Tibial nerve (tissue), 4 donors: ENCODE data around the gene SRSF4. TPM values are rescaled to one million over a fixed set of nuclear protein-coding genes. Genes with fewer than 3 reads are reported as not detected.
"Not testable (repeated sequence)": the region's sequence is repeated elsewhere in the genome, so short reads cannot be mapped to it uniquely, and the experiment has no call there.

ENCODE experiments used
- DNase-seq, 2 donors: peaks; one replicate each; pipeline ENCODE4 v3.0.0-alpha.2; 2019; ENCODE audit warnings: low spot score in 2 of 2
- H3K27ac ChIP-seq, 4 donors: fragments of 200-600 bp; sonication (generic) in 3 of 4; one replicate each; pipeline ENCODE4 v1.5.1; 2017 to 2019; ENCODE audit warnings: mild to moderate bottlenecking in 1 of 4
- H3K27me3 ChIP-seq, 2 donors: fragments of 200-600 bp; sonication (generic) in 1 of 2; one replicate each; pipeline versions ENCODE4 v1.5.1 to v1.6.0; 2017 to 2019
- H3K36me3 ChIP-seq, 3 donors: fragments of 200-600 bp; sonication (generic); one replicate each; pipeline ENCODE4 v1.5.1; 2018 to 2019
- H3K4me1 ChIP-seq, 4 donors: fragments of 200-600 bp; sonication (generic) in 3 of 4; one replicate each; pipeline ENCODE4 v1.5.1; 2017 to 2019
- H3K4me3 ChIP-seq, 4 donors: fragments of 200-600 bp; sonication (generic) in 3 of 4; one replicate each; pipeline ENCODE4 v1.5.1; 2017 to 2019; ENCODE audit warnings: mild to moderate bottlenecking in 1 of 4, moderate library complexity in 1 of 4
- H3K9me3 ChIP-seq, 4 donors: fragments of 200-600 bp; sonication (generic) in 3 of 4; one replicate each; pipeline ENCODE4 v1.5.1; 2017 to 2019
- EP300 ChIP-seq, 2 donors: sonication (generic); formaldehyde crosslinking; IDR thresholded peaks; one replicate each; pipeline ENCODE4 v1.6.1; 2017; ENCODE audit warnings: antibody characterized with exemption in 2 of 2, mild to moderate bottlenecking in 1 of 2
- POLR2A ChIP-seq, 2 donors: fragments of 450-650 bp; IDR thresholded peaks; one replicate each; pipeline ENCODE4 v1.6.1; 2017; ENCODE audit warnings: antibody characterized with exemption in 2 of 2, mild to moderate bottlenecking in 2 of 2, moderate library complexity in 2 of 2
- WGBS, 2 donors: methylation state at CpG; one replicate each; pipeline ENCODE4 v1.1.5; 2018; 5-methylcytosine and 5-hydroxymethylcytosine counted together
- total RNA-seq, 4 donors: library from RNA; depleted of rRNA; stranded (reverse); fragments of >200 nt; gene quantifications; one replicate each; pipeline ENCODE4 v1.1.0, GENCODE V29; 2016
- TF ChIP-seq, protein P1 (sequence below), 5 experiments: fragments of 200-600 bp in 3 of 5; fragments of 450-650 bp in 2 of 5; sonication (generic) in 3 of 5; IDR thresholded peaks; one replicate each; pipeline ENCODE4 v1.5.1; 2016 to 2019; ENCODE audit warnings: antibody characterized with exemption in 5 of 5, mild to moderate bottlenecking in 3 of 5, moderate library complexity in 2 of 5

The SRSF4 gene
- total RNA-seq, 4 donors from 2014 or later, result 63.4 to 75.9 (median 69.1) TPM

DNA sequence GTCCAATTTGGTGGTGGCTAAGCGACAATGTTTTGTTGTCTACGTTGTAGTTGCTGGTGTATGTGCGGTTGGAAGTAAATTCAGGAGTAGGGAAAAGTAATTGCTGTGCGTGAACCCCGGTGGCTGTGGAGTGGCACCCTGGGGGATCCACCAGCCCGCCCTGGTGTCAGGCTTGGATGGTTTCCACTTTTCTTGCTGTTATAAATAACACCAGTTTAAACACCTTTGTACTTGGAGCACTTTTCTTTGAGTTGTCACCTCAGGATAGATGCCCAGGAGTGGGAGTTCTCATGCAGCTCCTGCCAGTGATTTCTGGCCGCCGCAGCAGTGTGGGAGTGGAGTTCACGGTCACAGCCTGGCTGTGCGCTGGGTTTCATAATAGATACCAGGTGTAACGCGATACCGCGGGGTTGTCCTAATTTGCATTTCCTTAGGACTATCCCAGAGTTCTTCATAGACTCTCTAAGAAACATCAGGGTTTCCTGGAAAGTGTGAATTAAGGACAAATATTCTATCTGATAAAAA is 45.2 kb downstream of the SRSF4 start:
- WGBS, 2 donors, result 59 to 62% methylated on average over 14 of the region's 14 CpGs
- no peak for DNase-seq
- no peaks in the 10 kb centered on the region for H3K36me3 ChIP-seq
- no peak overlapping the region for H3K4me3 ChIP-seq
- peaks cover 0 to 2% of the 10 kb centered on the region in 2 donors for H3K27me3 ChIP-seq
- no peak overlapping the region for H3K27ac ChIP-seq
- TF ChIP-seq POLR2A (IDR thresholded peaks at IDR 0.05) (no peak), EP300 (IDR thresholded peaks at IDR 0.05) (no peak)
- TF ChIP-seq, protein P1, sequence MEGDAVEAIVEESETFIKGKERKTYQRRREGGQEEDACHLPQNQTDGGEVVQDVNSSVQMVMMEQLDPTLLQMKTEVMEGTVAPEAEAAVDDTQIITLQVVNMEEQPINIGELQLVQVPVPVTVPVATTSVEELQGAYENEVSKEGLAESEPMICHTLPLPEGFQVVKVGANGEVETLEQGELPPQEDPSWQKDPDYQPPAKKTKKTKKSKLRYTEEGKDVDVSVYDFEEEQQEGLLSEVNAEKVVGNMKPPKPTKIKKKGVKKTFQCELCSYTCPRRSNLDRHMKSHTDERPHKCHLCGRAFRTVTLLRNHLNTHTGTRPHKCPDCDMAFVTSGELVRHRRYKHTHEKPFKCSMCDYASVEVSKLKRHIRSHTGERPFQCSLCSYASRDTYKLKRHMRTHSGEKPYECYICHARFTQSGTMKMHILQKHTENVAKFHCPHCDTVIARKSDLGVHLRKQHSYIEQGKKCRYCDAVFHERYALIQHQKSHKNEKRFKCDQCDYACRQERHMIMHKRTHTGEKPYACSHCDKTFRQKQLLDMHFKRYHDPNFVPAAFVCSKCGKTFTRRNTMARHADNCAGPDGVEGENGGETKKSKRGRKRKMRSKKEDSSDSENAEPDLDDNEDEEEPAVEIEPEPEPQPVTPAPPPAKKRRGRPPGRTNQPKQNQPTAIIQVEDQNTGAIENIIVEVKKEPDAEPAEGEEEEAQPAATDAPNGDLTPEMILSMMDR (IDR thresholded peaks at IDR 0.05), result no peak
- H3K4me1 ChIP-seq, result peaks cover 0 to 10% (median 0%) of the 10 kb centered on the region in 4 donors
- H3K9me3 ChIP-seq, result peaks cover 0 to 9% (median 0%) of the 10 kb centered on the region in 4 donors

DNA sequence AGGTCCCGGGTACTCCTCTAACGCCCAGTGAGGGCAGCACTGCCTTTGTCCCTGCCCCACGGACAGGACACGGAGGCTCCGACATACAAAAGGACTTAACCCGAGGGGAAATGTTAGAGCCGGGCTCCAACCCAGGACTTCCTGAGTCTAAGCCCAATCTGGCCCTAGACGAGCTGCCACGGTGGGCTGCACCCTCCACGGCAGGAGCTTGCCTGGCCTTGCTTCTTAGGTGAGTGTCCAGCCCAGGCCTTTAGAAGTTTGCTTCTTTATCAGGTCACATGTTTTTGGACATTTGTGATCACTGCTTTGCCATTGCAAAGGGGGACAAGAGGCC is 47.0 kb downstream of the SRSF4 start:
- Histone ChIP-seq H3K27ac (no peak overlapping the region), H3K9me3 (peaks cover 0 to 1% (median 0%) of the 10 kb centered on the region in 4 donors), H3K4me3 (no peak overlapping the region), H3K4me1 (peaks cover 0 to 10% (median 0%) of the 10 kb centered on the region in 4 donors), H3K36me3 (no peaks in the 10 kb centered on the region), H3K27me3 (peaks cover 0 to 2% of the 10 kb centered on the region in 2 donors)
- WGBS, 2 donors, result 70 to 77% methylated on average over 7 to 10 of the region's 10 CpGs
- DNase-seq, result no peak
- TF ChIP-seq, protein P1 (IDR thresholded peaks at IDR 0.05), result no peak
- TF ChIP-seq POLR2A (IDR thresholded peaks at IDR 0.05) (no peak), EP300 (IDR thresholded peaks at IDR 0.05) (no peak)

DNA sequence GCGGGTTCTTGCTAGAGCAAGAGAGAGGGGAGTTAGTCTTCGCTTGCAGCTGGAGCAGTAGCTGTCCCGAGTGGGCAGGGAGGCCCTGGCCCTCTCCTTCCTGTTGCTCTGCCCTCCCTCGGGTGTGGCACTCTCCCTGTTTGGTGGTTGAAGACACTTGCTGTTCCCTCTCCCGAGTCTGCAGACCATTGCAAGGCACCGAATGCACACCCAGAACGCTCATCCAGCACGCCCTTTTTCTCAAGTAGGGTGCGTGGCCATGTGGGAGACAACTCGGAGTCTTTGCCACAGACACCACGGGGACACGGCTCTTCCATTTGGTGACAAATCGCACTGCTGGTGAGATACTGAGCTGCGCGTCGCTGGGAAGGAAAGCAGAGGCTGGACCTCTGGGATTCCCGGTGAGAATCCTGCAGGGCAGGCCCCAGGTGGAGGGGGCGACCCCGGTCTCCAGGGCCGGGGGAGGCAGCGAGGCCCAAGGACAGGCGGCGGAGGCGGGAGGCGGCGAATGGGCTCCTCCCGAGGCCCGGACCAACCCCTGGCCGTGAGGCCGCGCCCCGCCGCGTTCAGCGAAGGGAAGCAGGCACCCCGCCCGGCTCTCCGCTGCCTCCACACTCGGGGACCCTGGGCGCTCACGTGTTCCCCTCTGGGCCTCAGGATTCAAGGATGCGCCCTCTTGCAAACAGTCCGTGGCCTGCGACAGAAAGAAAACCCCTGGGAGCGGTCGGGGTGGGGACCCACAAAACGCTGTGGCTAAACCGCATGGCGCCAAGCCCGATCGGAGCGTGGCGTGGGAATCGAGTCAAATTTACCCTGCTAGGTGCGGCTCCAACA is 47.6 kb downstream of the SRSF4 start:
- Histone ChIP-seq H3K4me1 (peaks cover 0 to 10% (median 0%) of the 10 kb centered on the region in 4 donors), H3K36me3 (no peaks in the 10 kb centered on the region), H3K27me3 (peaks cover 0 to 2% of the 10 kb centered on the region in 2 donors), H3K27ac (no peak overlapping the region), H3K9me3 (no peaks in the 10 kb centered on the region), H3K4me3 (peak overlapping the region in 1 of 4 donors; percentile 22)
- WGBS, 2 donors, result 61 to 76% methylated on average over 41 to 54 of the region's 55 CpGs
- DNase-seq, result no peak
- TF ChIP-seq, protein P1 (IDR thresholded peaks at IDR 0.05), result no peak
- TF ChIP-seq EP300 (IDR thresholded peaks at IDR 0.05) (no peak), POLR2A (IDR thresholded peaks at IDR 0.05) (no peak)

DNA sequence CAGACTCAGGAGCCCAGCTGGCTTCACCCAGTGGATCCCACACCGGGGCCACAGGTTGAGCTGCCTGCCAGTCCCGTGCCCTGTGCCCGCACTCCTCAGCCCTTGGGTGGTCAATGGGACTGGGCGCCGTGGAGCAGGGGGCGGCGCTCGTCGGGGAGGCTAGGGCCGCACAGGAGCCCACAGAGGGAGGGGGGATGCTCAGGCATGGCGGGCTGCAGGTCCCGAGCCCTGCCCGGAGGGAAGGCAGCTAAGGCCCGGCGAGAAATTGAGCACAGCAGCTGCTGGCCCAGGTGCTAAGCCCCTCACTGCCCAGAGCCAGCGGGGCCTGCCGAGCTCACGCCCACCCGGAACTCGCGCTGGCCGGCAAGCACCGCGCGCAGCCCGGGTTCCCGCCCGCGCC is 50.6 kb downstream of the SRSF4 start:
- WGBS, 2 donors, result 86 to 95% methylated on average over 10 to 22 of the region's 29 CpGs
- not testable (repeated sequence) for H3K4me1 ChIP-seq, H3K27ac ChIP-seq, DNase-seq, H3K4me3 ChIP-seq, H3K9me3 ChIP-seq, H3K27me3 ChIP-seq, H3K36me3 ChIP-seq

DNA sequence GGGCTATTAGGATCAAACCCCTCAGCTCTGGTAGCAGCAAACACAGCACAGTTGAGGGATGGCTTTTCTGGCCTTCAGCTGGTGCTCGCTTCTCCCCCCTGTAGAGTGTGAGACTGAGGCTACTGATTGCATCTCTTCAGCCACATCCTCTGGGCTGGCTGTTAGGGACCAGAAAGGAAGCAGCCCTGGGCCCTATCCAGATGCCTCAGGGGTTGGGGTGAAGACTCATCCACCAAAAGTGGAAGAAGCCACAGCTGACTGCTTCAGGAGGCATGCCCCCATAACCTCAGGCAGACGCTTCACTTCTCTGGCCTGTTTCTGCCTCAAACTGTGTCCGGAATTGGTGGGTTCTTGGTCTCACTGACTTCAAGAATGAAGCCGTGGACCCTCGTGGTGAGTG is 51.8 kb downstream of the SRSF4 start:
- Histone ChIP-seq H3K9me3 (no peaks in the 10 kb centered on the region), H3K4me1 (peaks cover 0 to 18% (median under 1%) of the 10 kb centered on the region in 4 donors), H3K36me3 (no peaks in the 10 kb centered on the region), H3K27me3 (peaks cover 0 to 3% of the 10 kb centered on the region in 2 donors), H3K4me3 (no peak overlapping the region), H3K27ac (no peak overlapping the region)
- DNase-seq, result no peak
- TF ChIP-seq, protein P1 (IDR thresholded peaks at IDR 0.05), result no peak
- TF ChIP-seq POLR2A (IDR thresholded peaks at IDR 0.05) (no peak), EP300 (IDR thresholded peaks at IDR 0.05) (no peak)
- WGBS, 2 donors, result 74 to 95% methylated on average over 5 of the region's 5 CpGs
